GM19467 (cell line): Measurements from ENCODE around the gene FBLN2.

Source experiments
- ATAC-seq: cut with Tn5 transposase; IDR thresholded peaks from one replicate; pipeline ENCODE4 v1.9.1; 2021; ENCODE audit warnings: mild to moderate bottlenecking, moderate library complexity; ENCODE audit not compliant: unreplicated experiment

The FBLN2 gene

GRCh38 chr3:13563911-13564310 is 15.0 kb downstream of the FBLN2 start:
- ATAC-seq, result no peak

- ATAC-seq, result no peak
These were observed 16.0 kb downstream of the FBLN2 start for GRCh38 chr3:13564751-13565560.

- ATAC-seq, result no peak
These were observed 16.9 kb downstream of the FBLN2 start for GRCh38 chr3:13565581-13566452.

- no peak for ATAC-seq
These were observed 17.5 kb downstream of the FBLN2 start for GRCh38 chr3:13566453-13566748.

GRCh38 chr3:13566769-13567310 is 17.9 kb downstream of the FBLN2 start:
- ATAC-seq, result no peak

- ATAC-seq, result no peak
These were observed 19.0 kb downstream of the FBLN2 start for GRCh38 chr3:13567684-13568514.

GRCh38 chr3:13568515-13569028 is 19.6 kb downstream of the FBLN2 start:
- no peak for ATAC-seq

- no peak for ATAC-seq
These were observed 20.3 kb downstream of the FBLN2 start for GRCh38 chr3:13569201-13569600.

GRCh38 chr3:13569641-13570390 is 20.9 kb downstream of the FBLN2 start:
- ATAC-seq, result no peak

GRCh38 chr3:13570391-13571194 is 21.7 kb downstream of the FBLN2 start:
- no peak for ATAC-seq

GRCh38 chr3:13571264-13571663 is 22.3 kb downstream of the FBLN2 start:
- ATAC-seq, result no peak

GRCh38 chr3:13571831-13572750 is 23.2 kb downstream of the FBLN2 start:
- ATAC-seq, result no peak

GRCh38 chr3:13572926-13573623 is 24.1 kb downstream of the FBLN2 start:
- no peak for ATAC-seq

- no peak for ATAC-seq
These were observed 25.3 kb downstream of the FBLN2 start for GRCh38 chr3:13574083-13574797.

- ATAC-seq, result no peak
These were observed 26.0 kb downstream of the FBLN2 start for GRCh38 chr3:13574798-13575451.

GRCh38 chr3:13575459-13576061 is 26.6 kb downstream of the FBLN2 start:
- ATAC-seq, result no peak
